ENCODE data around the gene CRCP. TPM values are rescaled to one million over a fixed set of nuclear protein-coding genes. Genes with fewer than 3 reads are reported as not detected.

CRCP gene
- total and polyA plus RNA-seq, 4 experiments from 2014 or later, result 21.2 to 42.3 (median 34.8) TPM

GRCh38 chr7:66182920-66183319 lies 68.3 kb downstream of the CRCP start:
- Histone ChIP-seq H3K27ac (ENCODE audit: low read depth, low read length) (no peak overlapping the region), H3K4me3 (ENCODE audit: low read length in 2 of 2) (no peak overlapping the region), H3K27me3 (ENCODE audit: insufficient read depth, low read length) (no peaks in the 10 kb centered on the region), H3K4me1 (ENCODE audit: insufficient read depth, low read length) (no peaks in the 10 kb centered on the region), H3K36me3 (ENCODE audit: insufficient read depth, low read length) (no peaks in the 10 kb centered on the region), H3K9me3 (ENCODE audit: control insufficient read depth in 1 of 2, low read length in 2 of 2) (no peaks in the 10 kb centered on the region)
- DNase-seq, result no peak
- Mint-ChIP-seq H3K36me3 (no peaks in the 10 kb centered on the region), H3K4me1 (no peaks in the 10 kb centered on the region), H3K27ac (no peak overlapping the region), H3K9me3 (peaks cover 0 to 2% (median 0%) of the 10 kb centered on the region in 8 donors), H3K27me3 (peaks cover 0 to 2% of the 10 kb centered on the region in 2 donors), H3K4me3 (no peak overlapping the region)
- intact Hi-C loops (cut with micrococcal nuclease), result no loop called here
- CTCF ChIA-PET (ENCODE audit: partially characterized antibody), result no interaction called here
- POLR2A ChIA-PET (ENCODE audit: partially characterized antibody), result no interaction called here

- Mint-ChIP-seq H3K4me3 (no peak overlapping the region), H3K4me1 (no peaks in the 10 kb centered on the region), H3K9me3 (no peaks in the 10 kb centered on the region), H3K27me3 (peaks cover 2% of the 10 kb centered on the region in 2 donors), H3K27ac (no peak overlapping the region), H3K36me3 (no peaks in the 10 kb centered on the region)
- Histone ChIP-seq H3K9me3 (ENCODE audit: control insufficient read depth in 1 of 2, low read length in 2 of 2) (no peaks in the 10 kb centered on the region), H3K27ac (ENCODE audit: low read depth, low read length) (no peak overlapping the region), H3K4me1 (ENCODE audit: insufficient read depth, low read length) (no peaks in the 10 kb centered on the region), H3K27me3 (ENCODE audit: insufficient read depth, low read length) (no peaks in the 10 kb centered on the region), H3K4me3 (ENCODE audit: low read length in 2 of 2) (no peak overlapping the region), H3K36me3 (ENCODE audit: insufficient read depth, low read length) (no peaks in the 10 kb centered on the region)
- ChIA-PET CTCF (ENCODE audit: partially characterized antibody) (no interaction called here), POLR2A (ENCODE audit: partially characterized antibody) (no interaction called here)
- intact Hi-C loops (cut with micrococcal nuclease), result no loop called here
- no peak for DNase-seq
Measured at GRCh38 chr7:66183700-66184099, 69.1 kb downstream of the CRCP start.

- no peaks in the 10 kb centered on the region for H3K27me3 ChIP-seq (ENCODE audit: insufficient read depth, low read length)
- intact Hi-C loops (cut with micrococcal nuclease), result no loop called here
- POLR2A ChIA-PET (ENCODE audit: partially characterized antibody), result no interaction called here
- H3K4me1 Mint-ChIP-seq, result no peaks in the 10 kb centered on the region
- no peak overlapping the region for H3K4me3 ChIP-seq (ENCODE audit: low read length in 2 of 2)
- H3K36me3 Mint-ChIP-seq, result no peaks in the 10 kb centered on the region
- H3K27ac Mint-ChIP-seq, result no peak overlapping the region
- H3K9me3 Mint-ChIP-seq, result no peaks in the 10 kb centered on the region
- DNase-seq, result no peak
- CTCF ChIA-PET (ENCODE audit: partially characterized antibody), result no interaction called here
- H3K9me3 ChIP-seq (ENCODE audit: control insufficient read depth in 1 of 2, low read length in 2 of 2), result no peaks in the 10 kb centered on the region
- no peaks in the 10 kb centered on the region for H3K36me3 ChIP-seq (ENCODE audit: insufficient read depth, low read length)
- no peaks in the 10 kb centered on the region for H3K4me1 ChIP-seq (ENCODE audit: insufficient read depth, low read length)
- peaks cover 2 to 3% of the 10 kb centered on the region in 2 donors for H3K27me3 Mint-ChIP-seq
- no peak overlapping the region for H3K4me3 Mint-ChIP-seq
- H3K27ac ChIP-seq (ENCODE audit: low read depth, low read length), result no peak overlapping the region
Measured at GRCh38 chr7:66185680-66186187, 71.1 kb downstream of the CRCP start.

- no peak for DNase-seq
- no peak overlapping the region for H3K27ac ChIP-seq (ENCODE audit: low read depth, low read length)
- CTCF ChIA-PET (ENCODE audit: partially characterized antibody), result no interaction called here
- Mint-ChIP-seq H3K27ac (no peak overlapping the region), H3K36me3 (no peaks in the 10 kb centered on the region), H3K27me3 (peaks cover 2 to 3% of the 10 kb centered on the region in 2 donors), H3K9me3 (no peaks in the 10 kb centered on the region), H3K4me1 (no peaks in the 10 kb centered on the region), H3K4me3 (no peak overlapping the region)
- POLR2A ChIA-PET (ENCODE audit: partially characterized antibody), result no interaction called here
- H3K4me3 ChIP-seq (ENCODE audit: low read length in 2 of 2), result no peak overlapping the region
- H3K27me3 ChIP-seq (ENCODE audit: insufficient read depth, low read length), result no peaks in the 10 kb centered on the region
- no peaks in the 10 kb centered on the region for H3K4me1 ChIP-seq (ENCODE audit: insufficient read depth, low read length)
- no peaks in the 10 kb centered on the region for H3K9me3 ChIP-seq (ENCODE audit: control insufficient read depth in 1 of 2, low read length in 2 of 2)
- no peaks in the 10 kb centered on the region for H3K36me3 ChIP-seq (ENCODE audit: insufficient read depth, low read length)
- intact Hi-C loops (cut with micrococcal nuclease), result no loop called here
Measured at GRCh38 chr7:66186991-66187390, 72.3 kb downstream of the CRCP start.

- no peak overlapping the region for H3K27ac ChIP-seq (ENCODE audit: low read depth, low read length)
- CTCF ChIA-PET (ENCODE audit: partially characterized antibody), result interaction anchor here (0.8 kb wide), 1 partner anchor 9 kb away, joined by 3 read pairs; no protein-coding TSS in a partner anchor
- intact Hi-C loops (cut with micrococcal nuclease), result no loop called here
- POLR2A ChIA-PET (ENCODE audit: partially characterized antibody), result no interaction called here
- H3K9me3 ChIP-seq (ENCODE audit: control insufficient read depth in 1 of 2, low read length in 2 of 2), result no peaks in the 10 kb centered on the region
- no peaks in the 10 kb centered on the region for H3K9me3 Mint-ChIP-seq
- no peak overlapping the region for H3K4me3 ChIP-seq (ENCODE audit: low read length in 2 of 2)
- H3K4me1 ChIP-seq (ENCODE audit: insufficient read depth, low read length), result no peaks in the 10 kb centered on the region
- no peak for DNase-seq
- no peaks in the 10 kb centered on the region for H3K4me1 Mint-ChIP-seq
- no peaks in the 10 kb centered on the region for H3K36me3 Mint-ChIP-seq
- no peak overlapping the region for H3K27ac Mint-ChIP-seq
- H3K27me3 ChIP-seq (ENCODE audit: insufficient read depth, low read length), result no peaks in the 10 kb centered on the region
- peaks cover 2 to 3% of the 10 kb centered on the region in 2 donors for H3K27me3 Mint-ChIP-seq
- no peak overlapping the region for H3K4me3 Mint-ChIP-seq
- no peaks in the 10 kb centered on the region for H3K36me3 ChIP-seq (ENCODE audit: insufficient read depth, low read length)
Measured at GRCh38 chr7:66187905-66188304, 73.3 kb downstream of the CRCP start.

- DNase-seq, result no peak
- no peaks in the 10 kb centered on the region for H3K9me3 ChIP-seq (ENCODE audit: control insufficient read depth in 1 of 2, low read length in 2 of 2)
- intact Hi-C loops (cut with micrococcal nuclease), result no loop called here
- Mint-ChIP-seq H3K27ac (no peak overlapping the region), H3K36me3 (no peaks in the 10 kb centered on the region), H3K27me3 (peaks cover 2 to 3% of the 10 kb centered on the region in 2 donors), H3K4me1 (no peaks in the 10 kb centered on the region), H3K9me3 (peaks cover 0 to 2% (median 0%) of the 10 kb centered on the region in 8 donors), H3K4me3 (no peak overlapping the region)
- H3K27me3 ChIP-seq (ENCODE audit: insufficient read depth, low read length), result no peaks in the 10 kb centered on the region
- ChIA-PET POLR2A (ENCODE audit: partially characterized antibody) (no interaction called here), CTCF (ENCODE audit: partially characterized antibody) (no interaction called here)
- no peaks in the 10 kb centered on the region for H3K4me1 ChIP-seq (ENCODE audit: insufficient read depth, low read length)
- H3K4me3 ChIP-seq (ENCODE audit: low read length in 2 of 2), result no peak overlapping the region
- no peaks in the 10 kb centered on the region for H3K36me3 ChIP-seq (ENCODE audit: insufficient read depth, low read length)
- no peak overlapping the region for H3K27ac ChIP-seq (ENCODE audit: low read depth, low read length)
Measured at GRCh38 chr7:66188645-66189044, 74.0 kb downstream of the CRCP start.

GRCh38 chr7:66189695-66190503 lies 75.3 kb downstream of the CRCP start:
- no peak for DNase-seq
- no peaks in the 10 kb centered on the region for H3K4me1 ChIP-seq (ENCODE audit: insufficient read depth, low read length)
- Mint-ChIP-seq H3K27me3 (peaks cover 2 to 3% of the 10 kb centered on the region in 2 donors), H3K36me3 (no peaks in the 10 kb centered on the region), H3K4me1 (no peaks in the 10 kb centered on the region), H3K9me3 (peaks cover 0 to 2% (median 0%) of the 10 kb centered on the region in 8 donors), H3K27ac (no peak overlapping the region), H3K4me3 (no peak overlapping the region)
- intact Hi-C loops (cut with micrococcal nuclease), result no loop called here
- H3K36me3 ChIP-seq (ENCODE audit: insufficient read depth, low read length), result no peaks in the 10 kb centered on the region
- CTCF ChIA-PET (ENCODE audit: partially characterized antibody), result no interaction called here
- H3K27ac ChIP-seq (ENCODE audit: low read depth, low read length), result no peak overlapping the region
- no peaks in the 10 kb centered on the region for H3K27me3 ChIP-seq (ENCODE audit: insufficient read depth, low read length)
- POLR2A ChIA-PET (ENCODE audit: partially characterized antibody), result no interaction called here
- H3K4me3 ChIP-seq (ENCODE audit: low read length in 2 of 2), result no peak overlapping the region
- H3K9me3 ChIP-seq (ENCODE audit: control insufficient read depth in 1 of 2, low read length in 2 of 2), result no peaks in the 10 kb centered on the region
